Medulla oblongata (tissue), 1 donor: ENCODE measurements around the gene ZNF653.
"Not testable (repeated sequence)": the region's sequence is repeated elsewhere in the genome, so short reads cannot be mapped to it uniquely, and the experiment has no call there.

ENCODE experiments used
- DNase-seq: peaks from one replicate; pipeline ENCODE4 v3.0.0-alpha.2; 2015; ENCODE audit errors: extremely low spot score

Gene ZNF653

DNA sequence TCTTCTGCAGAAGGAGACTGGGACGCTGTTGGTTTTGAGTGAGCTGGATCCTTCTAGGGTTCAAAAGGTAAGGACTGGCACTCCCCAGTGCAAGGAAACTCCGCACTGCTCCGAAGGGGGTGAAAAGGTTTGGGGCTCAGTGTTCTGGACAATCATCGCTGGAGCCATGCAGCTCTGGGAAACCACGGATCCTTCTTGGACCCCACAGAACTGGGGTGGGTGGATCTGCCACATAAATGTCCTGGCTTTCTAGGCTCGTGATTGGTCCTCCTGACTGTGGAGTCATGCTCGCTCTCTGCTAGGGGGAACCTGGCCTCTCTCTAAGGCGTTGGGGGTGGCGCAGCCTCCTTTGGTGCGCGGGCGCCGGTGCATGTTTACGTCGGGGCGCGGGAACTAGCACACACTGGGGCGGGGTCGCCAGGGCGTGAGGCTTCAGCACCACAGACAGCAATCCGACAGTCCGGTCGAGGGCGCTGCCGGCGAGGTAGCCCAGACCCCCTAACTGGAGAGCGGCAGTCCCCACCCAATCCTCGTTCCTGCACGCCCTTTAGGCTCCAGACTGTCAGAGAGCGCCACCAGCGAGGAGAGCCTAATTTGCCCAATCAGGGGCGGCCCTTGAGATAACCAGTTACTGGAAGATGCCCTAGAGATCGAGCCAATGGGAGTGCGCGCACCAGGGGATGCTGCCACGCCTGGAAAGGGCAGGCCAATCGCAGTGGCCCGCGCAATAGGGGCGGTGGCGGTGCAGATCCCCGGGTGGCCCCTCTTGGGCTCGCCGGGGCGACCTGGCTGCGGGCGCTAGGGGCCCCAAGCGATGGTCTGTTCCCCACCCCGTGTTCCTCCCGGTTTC lies 23.9 kb downstream of the ZNF653 start:
- DNase-seq = peak; percentile 96

DNA sequence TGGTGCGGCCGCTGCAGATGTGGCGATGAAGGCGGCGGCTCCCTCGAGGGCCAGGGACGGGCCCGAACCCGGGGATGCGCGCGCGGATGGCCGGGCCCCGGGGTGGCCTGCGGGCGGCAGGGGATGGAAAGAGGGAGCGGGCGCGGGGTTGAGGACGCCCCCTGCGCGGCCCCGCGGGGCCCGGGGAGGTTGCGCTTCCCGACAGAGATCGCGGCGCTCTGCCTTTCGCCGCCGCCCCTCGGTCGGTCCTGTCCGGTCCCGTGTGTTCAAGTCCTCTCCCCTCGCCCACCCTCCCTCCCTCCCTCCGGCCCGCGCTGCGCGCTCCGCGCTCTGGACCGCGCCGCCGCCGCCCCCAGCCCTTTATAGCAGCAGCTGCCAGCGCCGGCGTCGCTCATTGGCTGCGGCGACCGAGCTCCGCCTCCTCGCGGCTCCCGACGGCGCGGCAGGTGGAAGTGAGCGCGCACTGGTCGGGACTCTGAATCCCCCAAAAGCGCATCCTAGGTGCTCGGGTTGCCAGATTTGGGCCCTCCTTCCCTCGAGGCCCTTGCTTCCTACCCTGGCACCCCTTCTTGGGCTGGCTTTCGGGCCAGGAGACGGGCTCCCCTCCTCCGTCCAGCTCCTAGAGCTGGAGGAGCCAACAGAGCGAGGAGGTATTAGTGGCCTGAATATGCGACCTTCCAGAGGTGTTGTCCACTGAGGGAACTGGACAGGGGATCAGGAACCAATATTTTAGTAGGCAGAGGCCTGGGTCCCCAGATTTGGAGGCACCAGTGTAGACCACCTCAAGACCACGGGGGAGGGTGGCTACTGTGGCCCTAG lies 24.7 kb downstream of the ZNF653 start, which contains the start of gene ELAVL3:
Gene ELAVL3, minus strand, starts transcription at position 332 of the 819 bp plus-strand sequence. CDS start 438 bp downstream, outside the sequence.
- DNase-seq = peak; percentile 76

DNA sequence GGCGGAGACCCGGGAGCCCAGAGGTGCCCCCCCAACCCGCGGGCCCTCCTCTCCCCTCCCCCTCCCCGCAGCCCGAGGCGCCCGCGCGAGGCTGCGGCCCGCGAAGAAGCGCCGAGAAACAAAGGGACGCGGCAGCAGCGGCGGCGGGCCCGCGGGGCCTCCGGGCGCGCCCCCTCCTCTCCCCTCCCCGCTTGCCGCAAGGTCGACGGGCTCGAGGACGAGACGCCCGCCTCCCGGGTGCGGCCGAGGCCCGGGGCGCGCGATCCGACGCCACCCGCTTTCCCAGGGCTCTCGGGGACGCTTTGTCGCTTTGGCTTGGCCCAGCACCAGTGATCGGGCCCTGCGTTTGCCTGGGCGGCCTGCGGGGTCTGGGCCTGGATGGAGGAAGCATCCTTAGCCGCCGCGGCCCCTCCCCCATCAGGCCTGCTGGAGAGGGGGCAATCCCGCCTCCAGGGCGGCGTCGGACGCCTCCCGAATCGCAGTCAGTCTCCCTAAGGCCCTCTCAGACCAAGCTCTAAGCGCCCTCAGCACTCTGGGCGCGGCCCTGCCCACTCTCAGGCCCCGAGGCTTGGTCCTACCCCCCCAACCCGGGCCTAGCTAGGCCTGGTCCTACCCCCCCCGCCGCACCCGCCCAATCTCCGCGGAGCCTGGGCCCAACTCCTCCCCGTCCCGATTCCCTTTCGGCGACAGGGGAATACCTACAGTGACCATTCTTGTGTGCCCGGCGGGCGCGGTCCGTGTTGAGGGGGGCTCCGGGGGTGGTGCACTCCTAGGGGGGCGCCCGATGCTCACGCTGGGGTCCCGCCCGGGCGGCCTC lies 25.5 kb downstream of the ZNF653 start:
- no peak for DNase-seq

GRCh38 chr19:11479090-11479897 lies 26.3 kb downstream of the ZNF653 start:
- DNase-seq = peak; percentile 81

DNA sequence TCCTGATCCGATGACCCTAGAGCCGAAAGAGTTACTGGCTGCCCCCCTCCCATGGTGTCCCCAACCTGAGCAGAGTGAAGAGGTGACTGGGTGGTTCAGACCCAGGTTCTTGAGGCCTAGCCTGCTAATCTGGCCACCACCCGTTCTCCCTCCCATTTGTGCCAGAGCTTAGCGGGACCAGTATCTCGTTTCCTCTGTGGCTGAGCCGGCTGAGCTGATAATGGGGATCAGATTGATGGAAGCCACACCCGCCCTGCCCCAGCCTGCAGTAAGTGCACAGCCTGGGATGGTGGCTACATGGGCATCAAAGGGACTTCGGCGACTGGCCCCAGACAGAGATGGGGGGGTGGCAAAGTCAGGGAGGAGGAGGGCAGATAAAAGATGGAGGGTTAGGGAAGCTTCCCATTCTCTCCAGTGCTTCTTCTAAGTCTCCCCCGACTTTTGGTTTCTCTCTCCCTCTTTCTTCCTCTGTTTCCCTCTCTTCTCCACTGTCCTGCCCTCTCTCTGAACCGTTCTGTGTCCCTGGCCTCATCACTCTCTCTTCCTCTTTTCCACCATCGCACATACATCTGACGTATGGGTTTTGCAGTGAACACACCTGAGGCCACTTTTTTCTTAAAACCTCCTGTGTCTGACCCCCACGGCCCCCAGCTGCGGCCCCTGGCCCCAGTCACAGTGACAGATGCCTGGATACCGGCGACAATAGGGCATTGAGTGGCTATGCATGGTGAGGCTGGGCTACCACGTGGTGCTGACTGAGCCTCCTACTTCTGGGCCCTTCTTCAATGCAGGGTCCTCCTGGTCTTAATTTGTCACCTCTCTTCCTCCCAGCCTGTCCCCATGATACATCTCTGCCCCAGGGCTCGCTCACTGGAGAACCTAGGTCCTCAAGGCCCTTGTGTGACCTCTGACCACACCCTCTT lies 27.2 kb downstream of the ZNF653 start:
- peak; percentile 67 for DNase-seq

DNA sequence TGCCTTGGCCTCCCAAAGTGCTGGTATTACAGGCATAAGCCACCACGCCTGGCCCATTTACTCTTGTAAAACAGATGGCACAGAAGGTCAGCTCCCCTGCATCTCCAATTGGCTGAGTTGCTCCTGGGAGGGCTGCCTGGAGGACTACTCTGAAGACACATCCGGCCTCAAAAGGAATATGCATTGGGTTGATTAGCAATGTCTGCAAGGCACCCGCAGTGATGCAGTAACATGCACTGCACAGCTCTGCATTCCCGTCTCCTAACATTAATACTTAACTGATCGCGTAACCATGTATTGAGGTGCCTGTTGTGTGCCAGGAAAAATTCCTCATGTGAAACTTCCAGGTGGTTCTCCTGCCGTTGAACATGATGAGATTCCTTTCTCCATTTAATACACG lies 29.8 kb downstream of the ZNF653 start:
- DNase-seq = no peak

- DNase-seq = not testable (repeated sequence)
Observed at GRCh38 chr19:11475343-11475742, 30.3 kb downstream of the ZNF653 start.

DNA sequence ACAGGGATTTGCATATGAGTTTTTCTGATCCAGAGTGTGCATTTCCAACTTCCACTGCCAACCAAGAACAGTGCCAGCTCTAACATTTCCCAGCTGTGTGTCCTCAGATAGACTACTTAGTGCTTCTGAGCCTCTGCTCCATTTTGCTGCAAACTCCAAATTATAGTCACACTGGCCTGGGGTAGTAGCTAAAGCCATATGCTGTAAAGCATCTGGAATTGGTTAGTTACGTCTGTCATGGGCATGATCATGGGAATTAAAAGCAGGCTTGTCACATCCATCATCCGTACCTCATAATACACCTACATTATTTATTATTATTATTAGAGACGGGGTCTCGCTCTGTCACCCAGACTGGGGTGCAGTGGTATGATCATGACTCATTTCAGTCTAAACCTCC lies 31.9 kb downstream of the ZNF653 start:
- DNase-seq = no peak

- peak; percentile 9 for DNase-seq
Observed at GRCh38 chr19:11468266-11468845, 37.3 kb downstream of the ZNF653 start.

- no peak for DNase-seq
Observed at GRCh38 chr19:11465600-11465999, 40.0 kb downstream of the ZNF653 start.

DNA sequence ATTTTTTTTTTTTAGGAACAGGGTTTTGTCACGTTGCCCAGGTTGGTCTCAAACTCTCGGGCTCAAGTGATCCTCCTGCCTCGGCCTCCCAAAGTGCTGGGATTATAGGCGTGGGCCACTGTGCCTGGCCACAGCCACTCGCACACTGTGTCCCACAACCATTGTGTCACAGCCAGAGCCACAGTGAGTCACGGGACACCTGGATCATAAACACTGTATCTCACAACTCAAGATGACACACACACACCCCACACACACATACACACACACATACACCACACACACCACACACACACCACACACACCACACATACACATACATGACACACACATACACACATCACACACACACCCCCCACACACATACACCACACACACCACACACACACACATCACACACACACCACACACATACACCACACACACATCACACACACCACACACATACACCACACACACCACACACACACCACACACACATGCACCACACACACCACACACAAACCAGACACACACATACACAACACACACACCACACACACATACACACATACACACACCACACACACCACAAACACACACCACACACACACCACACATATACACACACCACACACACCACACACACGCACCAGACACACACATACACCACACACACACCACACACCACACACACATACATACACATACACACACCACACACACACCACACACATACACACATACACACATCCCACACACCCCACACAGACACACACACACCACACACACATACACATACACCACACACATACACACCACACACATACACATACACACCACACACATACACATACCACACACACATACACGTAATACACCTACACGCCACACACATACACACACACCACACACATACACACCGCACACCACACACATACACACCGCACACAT lies 41.0 kb downstream of the ZNF653 start:
- no peak for DNase-seq

DNA sequence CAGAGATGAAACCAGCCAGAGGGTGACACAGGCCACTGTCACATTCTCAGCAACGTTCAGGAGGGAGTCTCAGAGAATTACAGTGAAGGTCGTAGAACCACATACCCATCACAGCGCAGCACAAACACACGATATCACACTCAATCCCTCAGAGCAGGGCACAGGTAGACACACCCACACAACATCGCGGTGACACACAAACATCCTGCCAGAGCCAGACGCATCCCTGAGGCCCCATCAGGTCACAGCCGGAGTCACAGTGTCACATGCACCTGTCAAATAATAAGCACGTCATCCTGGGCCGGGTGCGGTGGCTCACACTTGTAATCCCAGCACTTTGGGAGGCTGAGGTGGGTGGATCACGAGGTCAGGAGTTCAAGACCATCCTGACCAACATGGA lies 42.2 kb downstream of the ZNF653 start:
- DNase-seq = no peak

- DNase-seq = no peak
Observed at GRCh38 chr19:11461453-11461852, 44.2 kb downstream of the ZNF653 start.

GRCh38 chr19:11460207-11460606 lies 45.4 kb downstream of the ZNF653 start:
- no peak for DNase-seq

DNA sequence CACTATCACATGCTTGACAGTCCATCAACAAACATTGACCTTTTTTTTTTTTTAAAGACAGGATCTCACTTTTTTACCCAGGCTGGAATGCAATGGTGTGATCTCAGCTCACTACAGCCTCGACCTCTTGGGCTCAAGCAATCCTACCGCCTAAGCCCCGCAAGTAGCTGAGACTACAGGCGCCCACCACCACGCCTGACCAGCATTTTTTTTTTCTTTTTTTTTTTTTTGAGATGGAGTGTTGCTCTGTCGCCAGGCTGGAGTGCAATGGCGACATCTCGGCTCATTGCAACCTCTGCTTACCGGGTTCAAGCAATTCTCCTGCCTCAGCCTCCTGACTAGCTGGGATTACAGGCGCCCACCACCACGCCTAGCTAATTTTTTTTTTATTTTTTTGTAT lies 46.7 kb downstream of the ZNF653 start:
- DNase-seq = not testable (repeated sequence)

- no peak for DNase-seq
Observed at GRCh38 chr19:11458236-11458900, 47.3 kb downstream of the ZNF653 start.

DNA sequence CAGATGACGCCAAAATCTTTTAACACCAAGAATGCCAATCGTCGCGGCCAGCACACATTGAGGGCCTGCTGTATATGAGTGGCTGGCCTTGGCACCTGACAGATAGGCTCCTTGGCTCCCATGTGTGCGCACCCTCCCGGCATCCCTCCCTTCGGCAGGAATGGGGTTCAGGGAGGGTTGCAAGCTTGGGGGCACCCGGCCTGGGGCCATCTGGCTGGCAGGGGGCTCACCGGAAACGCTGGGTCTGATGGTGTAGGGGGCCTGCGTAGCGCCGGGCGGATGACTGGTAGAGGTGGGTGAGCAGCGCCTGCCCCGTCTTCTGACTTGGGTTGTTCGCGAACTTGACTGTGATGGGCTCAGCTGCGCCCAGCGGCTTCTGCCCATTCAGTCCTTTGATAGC lies 47.8 kb downstream of the ZNF653 start:
- no peak for DNase-seq

- DNase-seq = peak; percentile 88
Observed at GRCh38 chr19:11457115-11457514, 48.5 kb downstream of the ZNF653 start.
